Activated CD8-positive, alpha-beta memory T cell treated with anti-CD3 and anti-CD28 coated beads for 1 hour (primary cell): Measurements from ENCODE around the gene PACRG.

Experiments
- DNase-seq, 2 donors: peaks; one replicate each; pipeline ENCODE4 v3.0.0-alpha.2; 2020; ENCODE audit warnings: low read depth in 1 of 2; ENCODE audit errors: extremely low read depth in 1 of 2

The PACRG gene

DNA sequence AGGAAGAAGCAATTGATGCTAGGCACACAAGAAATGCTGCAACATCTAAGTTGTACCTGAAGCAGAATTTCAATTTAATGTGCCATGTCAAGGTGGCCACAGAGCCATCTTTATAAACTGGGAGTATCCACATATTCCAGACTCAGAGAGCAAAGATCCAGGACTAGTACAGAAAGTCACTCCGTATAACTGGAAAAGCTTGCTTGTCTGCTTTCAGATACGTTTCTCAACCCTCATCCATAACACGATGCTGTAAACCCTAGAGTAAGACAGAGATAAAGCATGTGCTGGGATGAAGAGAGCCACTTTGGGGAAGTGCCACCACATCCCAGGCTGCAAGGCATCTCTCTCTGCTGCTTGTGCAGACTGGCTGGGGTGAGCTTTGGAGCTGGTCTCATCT is 134.7 kb downstream of the PACRG start:
- DNase-seq = no peak

DNA sequence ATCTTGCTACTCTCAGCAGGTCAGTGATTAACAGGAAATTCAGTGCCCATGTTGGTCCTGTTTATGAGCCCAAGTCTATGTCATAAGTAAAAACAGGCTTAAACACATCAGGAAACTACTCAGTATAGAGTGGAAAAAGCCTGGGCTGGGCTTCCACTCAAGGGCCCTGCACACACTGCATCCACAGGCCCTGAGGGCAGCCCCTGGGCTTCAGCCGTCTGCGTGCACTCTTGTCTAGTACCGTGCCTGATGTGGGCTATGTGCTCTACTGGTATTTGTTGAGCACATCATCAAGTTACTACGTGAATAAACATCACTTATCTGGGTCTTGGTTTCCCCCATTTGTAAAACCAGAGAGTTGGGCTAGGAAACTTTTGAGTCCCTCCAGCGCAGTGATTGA is 135.2 kb downstream of the PACRG start:
- DNase-seq = no peak

DNA sequence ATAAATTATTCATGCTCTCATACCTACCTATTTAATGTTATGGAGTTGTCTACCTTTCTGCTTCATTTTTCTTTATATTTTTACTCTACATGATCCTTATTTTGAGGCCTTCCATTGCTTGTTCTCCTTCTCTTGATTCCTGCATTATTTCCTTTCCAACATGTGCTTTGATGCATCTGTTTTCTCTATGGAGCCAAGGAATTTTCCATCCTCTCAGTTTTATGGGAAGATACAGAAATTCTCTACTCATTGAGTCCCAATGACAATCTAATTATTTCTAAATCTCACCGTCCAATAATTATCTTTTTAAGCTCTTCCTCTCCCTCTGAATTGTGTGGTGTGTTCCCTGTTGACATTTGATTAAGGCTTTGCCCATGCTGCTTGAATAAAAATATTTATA is 136.0 kb downstream of the PACRG start:
- DNase-seq = no peak

DNA sequence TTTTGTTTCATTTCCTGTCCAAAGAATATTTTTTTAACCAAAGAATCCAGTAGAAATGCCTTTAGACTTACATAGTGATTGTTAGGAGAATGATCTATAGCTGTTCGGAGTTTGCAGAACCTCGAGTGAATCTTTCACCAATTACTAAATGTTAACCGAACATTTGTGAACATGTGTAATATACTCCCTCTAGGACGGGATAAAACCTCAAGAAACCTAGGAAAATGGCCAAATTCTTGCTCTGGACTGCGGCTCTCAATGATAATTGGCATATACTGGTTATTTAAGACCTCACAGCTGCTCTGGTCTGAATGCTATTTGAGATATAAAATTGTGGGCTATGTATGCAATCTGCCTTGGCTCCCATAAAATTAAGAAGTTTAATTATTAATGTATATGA is 137.1 kb downstream of the PACRG start:
- DNase-seq = no peak

DNA sequence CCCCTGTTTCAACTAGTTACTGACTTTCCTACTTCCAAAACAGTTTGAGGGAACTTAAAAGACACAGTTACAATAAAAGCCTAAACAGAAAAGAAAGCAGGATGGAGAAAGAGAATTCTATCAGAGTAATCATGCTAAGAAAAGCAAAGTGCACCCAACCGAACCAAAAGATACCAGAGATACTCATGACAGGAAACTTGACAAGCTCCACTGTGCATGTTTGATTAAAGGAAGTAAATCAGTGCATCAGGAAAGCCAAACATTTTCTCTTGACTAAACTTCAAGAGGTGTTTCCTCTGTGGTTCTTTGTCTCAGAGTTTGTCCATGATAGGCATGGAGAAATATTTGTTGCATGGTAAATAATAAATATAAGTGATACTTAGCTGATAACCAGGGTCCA is 138.9 kb downstream of the PACRG start:
- DNase-seq = no peak

DNA sequence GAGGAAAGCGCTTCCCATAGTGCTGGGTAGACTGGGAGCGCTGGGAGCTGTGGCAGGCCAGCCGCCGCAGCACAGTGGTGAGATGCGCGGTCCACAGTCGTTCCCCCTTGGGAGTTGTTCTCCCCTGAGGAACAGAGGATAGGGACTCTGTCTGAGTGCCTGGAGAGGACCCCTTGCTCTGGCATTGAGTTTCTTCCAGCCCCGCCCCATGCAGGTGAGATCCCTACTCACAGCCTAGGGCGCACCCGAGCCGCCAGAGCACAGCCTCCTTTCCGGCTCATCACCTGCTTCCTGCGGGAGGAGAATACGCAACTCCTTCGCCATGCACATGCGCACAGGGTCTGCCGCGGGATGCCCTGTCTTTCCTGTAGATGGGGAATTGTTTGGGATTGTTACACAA is 140.6 kb downstream of the PACRG start:
- DNase-seq = no peak

DNA sequence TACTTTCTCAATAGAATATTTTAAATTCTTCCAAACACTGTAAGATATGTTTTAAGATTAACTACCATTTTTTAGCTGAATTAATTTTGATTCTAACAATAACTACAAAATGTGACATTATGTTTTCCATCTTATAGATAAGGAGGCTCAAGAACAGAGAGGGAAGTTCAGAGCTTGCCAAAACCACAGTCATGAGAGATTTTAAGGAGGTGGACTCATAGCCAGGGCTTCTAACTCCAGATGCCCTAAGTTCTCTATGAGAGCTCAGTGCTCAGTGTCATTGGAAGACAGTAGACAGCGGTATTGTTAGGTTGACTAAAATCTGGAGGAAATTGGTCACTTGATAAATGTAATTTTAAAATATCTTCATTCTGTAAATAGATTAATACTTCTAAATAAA is 144.2 kb downstream of the PACRG start:
- DNase-seq = no peak

DNA sequence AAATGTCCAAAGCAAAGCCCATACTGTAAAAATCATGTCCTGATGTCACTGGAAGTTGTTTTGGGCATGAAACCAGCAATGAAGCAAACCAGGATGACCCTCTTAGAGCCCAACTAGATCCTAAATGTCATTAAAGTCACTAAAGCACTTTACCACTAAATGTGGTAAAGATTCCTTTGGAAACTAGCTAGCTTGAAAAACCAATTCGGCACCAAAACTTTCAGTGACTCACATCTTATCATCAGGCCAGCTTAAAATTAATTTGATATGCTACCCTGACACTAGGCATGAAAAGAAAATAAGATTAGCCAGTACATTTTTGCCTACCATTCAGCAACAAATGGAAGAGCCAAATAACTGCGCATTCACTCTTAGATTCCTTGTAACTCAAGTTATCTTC is 145.8 kb downstream of the PACRG start:
- DNase-seq = no peak

DNA sequence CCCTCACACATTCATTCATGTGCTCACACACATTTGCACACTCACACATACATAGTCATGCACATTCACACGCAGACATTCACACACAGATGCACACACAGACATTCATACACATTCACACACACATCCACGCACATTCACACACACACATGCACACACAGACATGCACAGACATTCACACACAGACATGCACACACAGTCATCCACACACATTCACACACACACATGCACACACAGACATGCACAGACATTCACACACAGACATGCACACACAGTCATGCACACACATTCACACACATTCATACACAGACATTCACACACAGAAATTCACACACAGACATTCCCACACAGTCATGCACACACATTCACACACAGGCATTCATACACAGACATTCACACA is 147.3 kb downstream of the PACRG start:
- DNase-seq = no peak

DNA sequence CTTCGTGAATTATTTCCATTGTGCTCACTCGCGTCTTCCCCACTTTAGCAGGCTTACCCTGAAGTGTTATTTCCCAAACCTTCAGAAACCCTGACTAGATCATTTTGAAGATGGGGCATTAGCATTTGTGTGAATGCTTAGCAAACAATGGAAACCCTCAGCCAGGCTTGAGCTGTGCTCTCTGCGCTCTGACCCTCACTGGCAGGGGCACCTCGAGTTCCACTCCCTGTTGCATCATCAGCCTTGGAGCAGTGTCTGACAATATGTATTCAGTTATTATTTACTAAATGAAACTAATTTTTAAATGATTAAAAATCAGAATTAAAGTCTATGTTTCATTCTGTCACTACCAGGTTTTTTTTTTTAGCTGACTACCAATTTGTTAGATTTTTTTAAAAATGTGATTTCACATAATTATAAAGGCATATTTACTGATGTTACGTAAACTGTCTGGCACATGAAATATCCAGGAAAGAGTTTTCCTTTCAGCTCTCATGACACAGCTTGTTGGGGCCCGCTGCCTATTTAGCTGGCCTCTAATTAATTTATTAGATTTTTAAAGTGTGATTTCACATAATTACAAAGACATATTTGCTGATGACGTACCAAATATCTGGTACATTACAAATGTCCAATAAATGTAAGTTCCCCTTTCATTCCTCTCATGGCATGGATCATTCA is 155.2 kb downstream of the PACRG start:
- DNase-seq = no peak

DNA sequence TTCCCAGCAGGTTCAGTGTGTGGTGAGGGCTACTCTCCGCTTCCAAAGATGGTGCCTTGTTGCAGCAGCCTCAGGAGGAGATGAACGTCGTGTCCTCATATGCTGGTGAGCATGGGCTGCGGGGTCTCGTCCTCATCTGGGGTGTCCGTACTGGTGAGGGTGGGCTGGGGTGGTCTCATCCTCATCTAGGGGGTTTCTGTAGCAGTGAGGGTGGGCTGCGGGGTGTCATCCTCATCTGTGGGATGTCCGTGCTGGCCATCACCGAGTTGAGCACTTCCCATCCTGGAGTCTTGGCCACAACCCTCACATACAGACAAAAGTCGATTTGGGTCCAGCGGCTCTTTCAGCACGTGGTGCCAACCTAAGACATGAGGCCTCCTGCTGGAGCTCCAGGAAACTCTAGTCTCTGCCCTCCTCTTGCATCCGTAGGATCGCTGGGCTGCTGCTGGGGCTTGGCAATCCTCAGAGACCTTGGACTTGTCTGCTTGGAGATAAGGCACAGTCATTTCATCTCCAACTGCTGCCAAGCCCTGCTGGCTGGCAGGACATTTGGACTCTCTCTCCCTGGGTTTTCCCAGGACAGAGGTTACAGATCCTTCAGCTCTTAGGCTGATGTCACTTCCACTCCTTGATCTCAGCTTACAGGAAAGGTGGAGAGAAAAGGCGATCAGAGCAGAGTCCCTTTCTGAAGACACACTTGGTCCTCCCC is 160.4 kb downstream of the PACRG start:
- no peak for DNase-seq

DNA sequence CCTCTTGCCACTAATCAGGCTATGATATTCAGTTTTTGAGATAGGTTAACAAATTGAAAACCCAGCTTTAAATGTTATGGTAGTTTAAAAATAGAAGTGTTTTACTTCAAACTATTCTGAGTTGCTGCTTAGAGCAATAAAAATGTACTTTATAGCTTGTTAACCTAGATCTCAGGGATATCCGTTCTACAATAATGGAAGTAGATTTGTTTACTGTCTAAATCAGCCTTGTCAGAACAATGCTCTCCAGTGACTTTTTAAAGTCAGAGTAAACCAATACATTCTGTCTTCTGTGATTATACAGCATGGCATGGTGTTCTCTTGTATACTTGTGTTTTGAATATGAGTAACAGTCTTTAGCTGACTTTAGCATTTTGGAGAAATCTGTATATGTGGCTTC is 161.5 kb downstream of the PACRG start:
- DNase-seq = no peak

DNA sequence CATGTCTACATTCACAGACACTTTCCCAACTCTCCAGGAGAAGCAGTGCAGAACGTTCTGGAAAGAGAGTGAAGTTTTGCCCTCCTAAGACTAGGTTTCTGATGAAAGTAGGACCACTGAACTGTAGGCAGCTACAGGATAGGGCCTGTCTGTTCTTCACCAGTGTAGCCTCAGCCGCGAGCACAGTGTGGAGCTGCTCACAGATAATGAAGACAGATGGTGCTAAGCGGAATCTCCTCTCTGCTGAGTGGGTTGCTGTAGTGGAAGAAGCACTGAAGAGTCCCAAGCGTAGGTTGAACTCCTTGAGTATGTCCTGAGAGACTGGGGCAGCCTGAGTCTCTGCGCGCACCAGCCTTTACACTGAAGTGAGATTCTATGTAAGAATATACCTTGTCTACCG is 170.2 kb downstream of the PACRG start:
- DNase-seq = no peak

DNA sequence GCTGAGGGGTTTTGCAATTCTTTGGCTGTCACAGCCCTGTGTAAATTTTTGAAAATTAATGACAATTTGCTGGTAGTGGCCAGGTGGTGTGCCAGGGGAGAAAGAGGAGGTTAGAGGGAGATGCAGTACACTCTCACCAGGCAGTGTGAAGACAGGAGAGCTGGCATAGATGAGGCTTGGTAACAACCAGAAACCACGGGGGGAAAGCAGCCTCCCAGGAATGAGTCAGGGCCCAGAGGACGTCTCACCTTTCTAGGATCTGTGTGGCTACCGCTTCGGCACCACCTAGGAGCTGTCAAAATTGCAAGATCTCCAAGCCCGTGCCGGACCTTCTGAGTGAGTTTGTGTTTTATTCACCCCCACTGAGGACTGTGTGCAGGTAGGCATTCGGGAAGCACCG is 171.4 kb downstream of the PACRG start:
- no peak for DNase-seq

DNA sequence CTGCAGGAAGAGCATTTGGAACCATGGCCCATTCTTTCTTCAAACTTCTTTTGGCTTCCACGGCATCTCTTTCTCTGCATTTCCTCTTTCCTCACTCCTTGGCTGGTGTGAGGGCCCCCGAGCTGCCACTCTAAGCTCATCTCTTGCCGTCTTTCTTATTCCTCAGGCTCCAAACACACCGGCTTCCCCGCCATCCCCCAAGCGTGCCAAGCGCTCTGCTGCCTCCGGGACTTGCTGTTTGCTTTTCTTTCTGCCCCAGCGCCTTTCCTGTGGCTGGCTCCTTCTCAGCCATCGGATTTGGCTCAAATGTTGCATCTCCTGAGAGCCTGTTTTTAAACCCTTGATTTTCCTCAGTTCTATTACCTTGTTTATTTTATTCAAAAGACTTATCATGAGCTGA is 172.7 kb downstream of the PACRG start:
- no peak for DNase-seq

DNA sequence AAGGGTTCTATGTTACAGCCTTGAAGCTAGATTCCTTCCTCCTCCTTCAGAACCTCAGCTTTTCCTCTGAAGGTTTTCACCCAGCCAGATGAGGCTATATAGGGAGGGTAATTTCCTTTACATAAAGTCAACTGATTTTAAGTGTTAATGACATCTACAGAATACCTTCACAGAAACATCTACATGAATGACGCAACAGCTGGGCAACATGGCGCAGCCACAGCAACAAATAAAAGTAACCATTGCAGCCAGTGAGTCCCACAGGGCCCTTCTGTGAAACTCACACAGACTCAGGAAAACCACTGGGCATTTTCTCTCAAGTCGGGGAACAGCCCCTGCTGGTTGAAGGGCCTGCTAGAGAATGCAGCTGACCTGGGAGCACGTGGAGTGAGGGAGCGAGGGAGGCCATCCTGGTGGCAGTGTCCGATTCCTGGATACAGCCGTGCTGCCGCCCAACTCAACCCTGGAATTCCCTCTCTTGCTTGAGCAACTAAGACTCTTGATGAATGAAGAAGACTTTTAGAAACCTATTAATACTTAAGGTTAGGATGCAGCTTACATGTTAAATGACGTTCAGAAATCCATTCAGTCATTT is 176.4 kb downstream of the PACRG start:
- no peak for DNase-seq

DNA sequence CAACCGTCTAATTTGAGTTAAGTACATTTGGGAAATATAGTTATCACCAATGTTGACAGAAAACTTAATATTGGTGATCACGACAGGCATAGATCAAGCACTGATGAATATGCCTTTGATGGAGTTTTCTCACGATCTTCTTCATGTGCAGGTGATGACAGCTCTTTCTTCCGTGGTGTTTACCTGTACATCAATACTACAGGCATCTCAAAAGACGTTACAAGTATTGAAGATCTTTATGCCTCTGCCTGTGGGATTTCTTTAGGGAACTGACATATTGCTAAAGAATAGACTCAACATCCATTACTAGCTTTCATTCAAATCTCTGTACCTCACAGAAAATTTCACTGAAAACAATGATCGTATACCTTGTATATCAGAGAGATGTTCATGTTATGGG is 178.7 kb downstream of the PACRG start:
- no peak for DNase-seq

DNA sequence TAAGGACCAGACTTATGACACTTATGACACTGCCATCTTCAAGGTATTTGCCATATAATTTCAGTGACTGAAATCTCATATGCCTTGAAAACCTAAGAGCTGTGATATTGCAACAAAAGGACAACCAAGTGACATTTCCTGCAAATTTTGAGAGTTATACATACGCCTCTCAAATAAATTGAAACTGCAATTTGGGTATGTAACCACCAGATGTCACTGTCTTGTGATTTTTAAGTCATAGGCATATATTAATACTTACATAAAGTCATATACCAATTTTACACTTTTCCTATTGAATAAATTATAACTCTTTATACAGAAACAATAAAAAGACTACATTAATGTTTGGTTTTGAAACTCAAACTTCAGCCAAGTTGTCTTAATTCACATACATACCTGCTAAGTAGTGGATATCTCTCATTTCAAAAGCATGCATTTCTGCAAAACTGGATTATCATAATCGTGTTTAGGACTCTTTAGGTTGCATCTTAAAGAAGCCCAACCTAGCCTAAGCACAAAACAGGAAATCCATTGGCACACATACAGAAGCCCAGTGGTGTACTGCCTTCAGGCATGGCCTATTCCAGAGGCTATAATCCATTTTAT is 180.2 kb downstream of the PACRG start:
- DNase-seq = no peak

DNA sequence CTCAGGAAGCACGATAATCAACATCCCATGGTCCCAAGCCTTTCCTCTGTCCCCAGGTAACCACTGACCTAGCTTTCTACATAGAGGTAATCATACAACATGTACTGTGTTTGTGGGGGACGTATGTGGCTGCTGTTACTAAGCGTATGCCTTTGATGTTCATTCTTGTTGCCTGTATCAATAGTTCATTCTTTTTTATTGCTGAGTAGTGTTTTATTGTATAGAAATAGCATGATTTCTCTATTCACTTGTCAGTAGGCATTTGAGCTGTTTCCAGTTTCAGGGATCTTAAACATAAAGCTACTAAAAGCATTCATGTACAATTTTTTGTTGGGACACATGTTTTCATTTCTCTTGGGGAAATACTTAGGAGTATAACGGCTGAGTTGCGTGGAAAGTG is 185.4 kb downstream of the PACRG start:
- no peak for DNase-seq

DNA sequence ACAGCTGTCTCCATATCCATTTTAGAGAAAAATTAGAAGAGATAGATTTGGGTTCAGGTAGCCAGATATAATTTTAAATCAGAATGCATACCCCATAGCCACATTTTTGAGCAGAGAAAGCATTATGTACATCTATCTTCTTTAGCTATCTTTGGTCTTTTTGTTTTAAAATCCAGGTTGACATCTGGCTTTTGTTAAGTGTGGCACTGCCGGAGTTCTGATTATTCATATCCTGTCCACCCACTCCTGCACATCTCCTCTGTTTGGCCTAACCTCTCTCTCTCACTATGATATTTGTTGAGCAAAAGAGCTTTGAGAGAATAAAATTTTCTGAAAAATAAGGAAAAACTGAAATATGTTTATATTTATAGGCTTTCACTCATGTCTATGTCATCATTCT is 189.7 kb downstream of the PACRG start:
- no peak for DNase-seq

DNA sequence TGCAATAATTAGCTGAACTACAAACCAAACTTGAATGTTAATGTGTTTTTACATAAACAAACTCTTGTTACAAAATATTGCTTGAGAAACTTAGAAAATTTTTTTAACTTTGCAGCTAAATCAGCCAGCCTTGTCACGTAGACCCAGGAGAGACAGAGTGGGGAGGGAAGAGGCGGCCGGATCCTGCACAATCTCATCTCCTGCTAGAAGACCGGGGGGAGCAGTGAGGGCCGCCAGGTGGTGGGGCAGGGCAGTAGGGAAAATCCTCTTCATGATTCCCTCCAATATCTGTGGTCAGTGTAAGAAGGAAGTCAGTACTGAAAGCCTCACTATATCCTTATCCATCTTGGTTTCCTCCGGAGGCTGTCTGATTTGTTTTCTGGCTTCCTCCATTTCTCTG is 193.3 kb downstream of the PACRG start:
- no peak for DNase-seq

DNA sequence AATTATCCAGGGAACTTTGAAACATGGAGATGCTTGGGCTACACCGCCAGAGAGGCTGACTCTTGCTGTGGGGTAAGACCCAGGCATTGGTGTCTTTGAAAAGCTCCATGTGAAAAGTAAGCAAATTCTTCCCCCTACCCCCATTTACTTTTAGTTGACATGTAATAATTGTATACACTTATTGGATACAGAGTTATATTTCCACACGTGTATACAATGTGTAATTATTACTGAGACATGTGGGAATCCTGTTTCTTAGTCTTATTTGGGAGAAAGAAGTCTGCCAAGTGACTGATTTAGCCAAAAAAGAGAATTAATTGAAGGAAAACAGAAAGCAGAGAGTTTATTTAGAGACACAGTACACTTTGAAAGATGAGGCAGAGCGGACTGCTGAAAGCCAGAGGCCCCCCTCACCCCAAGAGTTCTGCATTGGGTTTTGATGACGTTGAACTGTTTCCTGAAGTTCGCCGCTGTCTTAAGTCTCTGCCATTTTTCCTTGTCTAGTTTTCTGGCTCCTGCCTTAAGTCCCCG is 193.8 kb downstream of the PACRG start:
- no peak for DNase-seq
